ENCODE data around the gene SH3BGRL2.

The SH3BGRL2 gene

DNA sequence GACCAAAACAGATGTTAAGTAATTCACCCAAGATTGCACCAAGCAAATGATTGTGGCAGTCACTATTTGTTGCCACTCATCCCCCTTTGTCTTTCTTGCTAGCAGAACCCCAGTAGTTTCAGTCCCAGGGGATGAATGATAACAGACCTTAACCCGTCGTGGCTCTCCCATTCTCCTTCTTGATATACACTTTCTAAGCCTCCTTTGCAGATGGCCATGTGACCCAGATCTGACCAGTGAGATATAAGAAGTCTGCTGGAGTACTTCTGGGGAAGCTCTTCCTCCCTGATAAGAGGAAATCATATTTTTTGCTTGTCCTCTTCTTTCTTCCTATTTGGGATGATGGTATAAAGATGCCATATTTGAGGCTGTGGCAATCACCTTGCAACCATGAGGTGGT lies 9.6 kb upstream of the SH3BGRL2 start:
- TF ChIP-seq CTCF (IDR thresholded peaks at IDR 0.05; ENCODE audit: insufficient read depth, low read length) (no peak), POLR2AphosphoS5 (IDR thresholded peaks at IDR 0.05; ENCODE audit: low read depth) (no peak), GABPA (IDR thresholded peaks at IDR 0.05; ENCODE audit: low read depth) (no peak), SPI1 (IDR thresholded peaks at IDR 0.05; ENCODE audit: borderline replicate concordance, low read depth) (no peak)
- TF ChIP-seq, protein P1, sequence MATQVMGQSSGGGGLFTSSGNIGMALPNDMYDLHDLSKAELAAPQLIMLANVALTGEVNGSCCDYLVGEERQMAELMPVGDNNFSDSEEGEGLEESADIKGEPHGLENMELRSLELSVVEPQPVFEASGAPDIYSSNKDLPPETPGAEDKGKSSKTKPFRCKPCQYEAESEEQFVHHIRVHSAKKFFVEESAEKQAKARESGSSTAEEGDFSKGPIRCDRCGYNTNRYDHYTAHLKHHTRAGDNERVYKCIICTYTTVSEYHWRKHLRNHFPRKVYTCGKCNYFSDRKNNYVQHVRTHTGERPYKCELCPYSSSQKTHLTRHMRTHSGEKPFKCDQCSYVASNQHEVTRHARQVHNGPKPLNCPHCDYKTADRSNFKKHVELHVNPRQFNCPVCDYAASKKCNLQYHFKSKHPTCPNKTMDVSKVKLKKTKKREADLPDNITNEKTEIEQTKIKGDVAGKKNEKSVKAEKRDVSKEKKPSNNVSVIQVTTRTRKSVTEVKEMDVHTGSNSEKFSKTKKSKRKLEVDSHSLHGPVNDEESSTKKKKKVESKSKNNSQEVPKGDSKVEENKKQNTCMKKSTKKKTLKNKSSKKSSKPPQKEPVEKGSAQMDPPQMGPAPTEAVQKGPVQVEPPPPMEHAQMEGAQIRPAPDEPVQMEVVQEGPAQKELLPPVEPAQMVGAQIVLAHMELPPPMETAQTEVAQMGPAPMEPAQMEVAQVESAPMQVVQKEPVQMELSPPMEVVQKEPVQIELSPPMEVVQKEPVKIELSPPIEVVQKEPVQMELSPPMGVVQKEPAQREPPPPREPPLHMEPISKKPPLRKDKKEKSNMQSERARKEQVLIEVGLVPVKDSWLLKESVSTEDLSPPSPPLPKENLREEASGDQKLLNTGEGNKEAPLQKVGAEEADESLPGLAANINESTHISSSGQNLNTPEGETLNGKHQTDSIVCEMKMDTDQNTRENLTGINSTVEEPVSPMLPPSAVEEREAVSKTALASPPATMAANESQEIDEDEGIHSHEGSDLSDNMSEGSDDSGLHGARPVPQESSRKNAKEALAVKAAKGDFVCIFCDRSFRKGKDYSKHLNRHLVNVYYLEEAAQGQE (IDR thresholded peaks at IDR 0.05; ENCODE audit: insufficient replicate concordance, low read depth): no peak

GRCh38 chr6:79622364-79622763 lies 8.8 kb upstream of the SH3BGRL2 start:
- Histone ChIP-seq H3K4me3 (replicated peaks; ENCODE audit: insufficient read depth, low read length) (no peak overlapping the region), H3K27ac (replicated peaks) (no peak overlapping the region), H3K27me3 (ENCODE audit: insufficient read depth, poor library complexity, severe bottlenecking) (no peaks in the 10 kb centered on the region)
- no peak for TF ChIP-seq POLR2AphosphoS5 (IDR thresholded peaks at IDR 0.05; ENCODE audit: low read depth)
- no peak for TF ChIP-seq CTCF (IDR thresholded peaks at IDR 0.05; ENCODE audit: insufficient read depth, low read length)
- DNase-seq (ENCODE audit: low read depth in 1 of 2, low spot score in 1 of 2): no peak

More for the DNA sequence above, 9.6 kb upstream of the SH3BGRL2 start:
- H3K4me3 ChIP-seq (replicated peaks; ENCODE audit: insufficient read depth, low read length): no peak overlapping the region
- H3K27ac ChIP-seq (replicated peaks): no peak overlapping the region
- no peaks in the 10 kb centered on the region for H3K27me3 ChIP-seq (ENCODE audit: insufficient read depth, poor library complexity, severe bottlenecking)
- DNase-seq (ENCODE audit: low read depth in 1 of 2, low spot score in 1 of 2): no peak

DNA sequence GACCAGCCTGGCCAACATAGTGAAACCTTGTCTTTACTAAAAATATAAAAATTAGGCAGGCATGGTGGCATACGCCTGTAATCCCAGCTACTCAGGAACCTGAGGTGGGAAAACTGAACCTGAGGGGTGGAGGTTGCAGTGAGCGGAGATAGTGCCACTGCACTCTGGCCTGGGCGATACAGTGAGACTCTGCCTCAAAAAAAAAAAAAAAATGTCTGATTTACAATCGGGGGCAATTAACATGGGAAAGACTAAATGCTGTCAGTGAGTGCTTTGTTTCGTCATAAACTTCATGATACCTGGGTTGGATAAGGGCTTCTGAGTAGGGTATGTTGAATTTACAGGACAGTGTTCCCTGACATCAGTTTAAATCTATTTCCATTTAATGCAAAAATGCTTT lies 8.0 kb upstream of the SH3BGRL2 start:
- no peak overlapping the region for H3K27ac ChIP-seq (replicated peaks)
- DNase-seq (ENCODE audit: low read depth in 1 of 2, low spot score in 1 of 2): no peak
- H3K4me3 ChIP-seq (replicated peaks; ENCODE audit: insufficient read depth, low read length): no peak overlapping the region
- H3K27me3 ChIP-seq (ENCODE audit: insufficient read depth, poor library complexity, severe bottlenecking): no peaks in the 10 kb centered on the region
- TF ChIP-seq CTCF (IDR thresholded peaks at IDR 0.05; ENCODE audit: insufficient read depth, low read length): no peak
- TF ChIP-seq SPI1 (IDR thresholded peaks at IDR 0.05; ENCODE audit: borderline replicate concordance, low read depth): no peak
- TF ChIP-seq, protein P1 (IDR thresholded peaks at IDR 0.05; ENCODE audit: insufficient replicate concordance, low read depth): no peak
- TF ChIP-seq GABPA (IDR thresholded peaks at IDR 0.05; ENCODE audit: low read depth): no peak

DNA sequence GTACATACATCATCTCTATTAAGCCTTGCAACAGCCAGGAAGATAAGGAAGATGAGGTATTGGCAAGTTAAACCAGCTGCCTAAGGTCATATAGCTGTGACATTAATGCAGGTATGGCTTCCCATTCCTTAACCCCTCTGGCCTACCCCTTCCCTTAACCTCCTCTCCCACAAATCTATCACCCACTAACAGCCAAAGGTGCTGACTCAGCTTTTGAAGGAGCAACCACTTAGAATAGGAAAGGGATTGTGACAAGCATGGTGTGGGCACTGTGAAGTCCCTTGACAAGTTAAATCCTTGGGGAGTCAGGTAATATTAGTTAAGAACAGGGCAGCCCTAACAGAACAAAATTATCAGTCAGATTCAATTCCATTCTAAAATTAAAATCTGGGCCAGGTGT lies 5.4 kb upstream of the SH3BGRL2 start:
- TF ChIP-seq SPI1 (IDR thresholded peaks at IDR 0.05; ENCODE audit: borderline replicate concordance, low read depth) (no peak), CTCF (IDR thresholded peaks at IDR 0.05; ENCODE audit: insufficient read depth, low read length) (no peak), GABPA (IDR thresholded peaks at IDR 0.05; ENCODE audit: low read depth) (no peak), POLR2AphosphoS5 (IDR thresholded peaks at IDR 0.05; ENCODE audit: low read depth) (no peak)
- TF ChIP-seq, protein P1 (IDR thresholded peaks at IDR 0.05; ENCODE audit: insufficient replicate concordance, low read depth): no peak
- no peak overlapping the region for H3K4me3 ChIP-seq (replicated peaks; ENCODE audit: insufficient read depth, low read length)
- DNase-seq (ENCODE audit: low read depth in 1 of 2, low spot score in 1 of 2): no peak

More for the DNA sequence above, 5.4 kb upstream of the SH3BGRL2 start:
- H3K27me3 ChIP-seq (ENCODE audit: insufficient read depth, poor library complexity, severe bottlenecking): peaks cover 9% of the 10 kb centered on the region
- no peak overlapping the region for H3K27ac ChIP-seq (replicated peaks)
